Kidney (tissue), 14 donors: ENCODE results near the gene PACSIN2. TPM values are rescaled to one million over a fixed set of nuclear protein-coding genes. Genes with fewer than 3 reads are reported as not detected.

Experiments
- DNase-seq, 5 donors: peaks; one replicate each; pipeline ENCODE4 v3.0.0-alpha.2; 2013 to 2020
- FAIRE-seq: peaks from 2 replicates; lab custom pipeline; 2012; peaks lifted over from hg19 to GRCh38; lab: Jason Lieb, UNC
- H3K27ac ChIP-seq, 2 donors: one replicate each; pipeline ENCODE4 v1.7.0; 2013; ENCODE audit warnings: low read depth in 2 of 2, low read length in 2 of 2, inconsistent platforms in 1 of 2
- H3K27me3 ChIP-seq: one replicate; pipeline ENCODE4 v1.7.1; 2013; ENCODE audit warnings: low read length, inconsistent platforms; ENCODE audit not compliant: control insufficient read depth, insufficient read depth
- H3K36me3 ChIP-seq, 3 donors: one replicate each; pipeline versions ENCODE4 v1.7.0 to v1.7.1; 2013; ENCODE audit warnings: low read length in 3 of 3, control low read depth in 1 of 3, inconsistent platforms in 1 of 3; ENCODE audit not compliant: insufficient read depth in 3 of 3, control insufficient read depth in 2 of 3
- H3K4me1 ChIP-seq, 3 donors: one replicate each; pipeline versions ENCODE4 v1.7.0 to v1.7.1; 2013; ENCODE audit warnings: low read length in 3 of 3, inconsistent platforms in 1 of 3, low read depth in 1 of 3; ENCODE audit not compliant: control insufficient read depth in 2 of 3, insufficient read depth in 2 of 3
- H3K4me3 ChIP-seq, 3 donors: one replicate each; pipeline versions ENCODE4 v1.7.0 to v1.8.1; 2013; ENCODE audit warnings: low read length in 3 of 3, control low read depth in 1 of 3, inconsistent platforms in 1 of 3
- H3K9ac ChIP-seq, 3 donors: one replicate each; pipeline versions ENCODE4 v1.7.0 to v1.7.1; 2013; ENCODE audit warnings: low read length in 3 of 3, control low read depth in 1 of 3, inconsistent platforms in 1 of 3
- H3K9me3 ChIP-seq, 3 donors: one replicate each; pipeline versions ENCODE4 v1.7.0 to v1.7.1; 2013; ENCODE audit warnings: low read length in 3 of 3, control low read depth in 1 of 3, inconsistent platforms in 1 of 3; ENCODE audit not compliant: control insufficient read depth in 2 of 3, insufficient read depth in 1 of 3
- intact Hi-C: fragments of 100-400 bp; cut with DNase I; formaldehyde crosslinking; loops from one replicate; pipeline ENCODE4 v1.11.1; 2022
- polyA plus RNA-seq: library from polyadenylated mRNA; stranded (reverse); fragments of 350-450 nt; fragmentation: Illumina TruSeq; extraction: RNeasy Lipid Tissue Mini Kit (QIAGEN cat#74804); gene quantifications from one replicate; pipeline ENCODE4 v1.2.3, GENCODE V29; 2014; ENCODE audit warnings: low read depth, low replicate concordance; ENCODE audit not compliant: insufficient read depth
- total RNA-seq: library from RNA; stranded (reverse); fragmentation: NEBNext Ultra II Directional; extraction: Animal tissue kit (Norgen Biotek cat#: 25700); gene quantifications from one replicate; pipeline ENCODE4 v1.2.1, GENCODE V29; 2021
- TF ChIP-seq, protein P1 (sequence below): IDR thresholded peaks from 3 replicates; pipeline ENCODE4 v1.5.1; 2012; ENCODE audit warnings: mild to moderate bottlenecking, moderate library complexity, borderline replicate concordance; ENCODE audit not compliant: insufficient read depth; ENCODE audit errors: extremely low read depth
- donor health status: control.
- donor health status: control.
- donor health status: control.
- donor health status: control.
- donor health status: control.
- donor health status: DM: yes; HTN: yes; CAD: no.
- donor health status: Normal renal cell carcinoma (clear cell type).

The PACSIN2 gene
- total and polyA plus RNA-seq, 2 donors from 2014 or later, result 56.3 to 105 TPM

DNA sequence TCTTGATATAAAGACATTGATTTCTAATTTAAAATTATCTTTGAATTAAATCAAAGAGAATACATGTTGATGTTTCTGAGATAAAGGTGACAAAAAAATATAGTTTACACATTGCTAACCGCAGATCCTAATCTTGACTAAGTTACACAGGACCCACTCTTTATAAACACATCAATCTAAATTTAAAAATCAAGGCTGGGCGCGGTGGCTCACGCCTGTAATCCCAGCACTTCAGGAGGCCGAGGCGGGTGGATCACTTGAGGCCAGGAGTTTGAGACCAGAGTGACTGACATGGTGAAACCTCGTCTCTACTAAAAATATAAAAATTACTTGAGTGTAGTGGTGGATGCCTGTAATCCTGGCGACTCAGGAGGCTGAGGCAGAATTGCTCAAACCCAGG lies 159.7 kb downstream of the PACSIN2 start:
- DNase-seq, result no peak
- no peaks in the 10 kb centered on the region for H3K36me3 ChIP-seq
- no peak overlapping the region for H3K27ac ChIP-seq
- H3K27me3 ChIP-seq, result no peaks in the 10 kb centered on the region
- intact Hi-C loops, result no loop called here
- TF ChIP-seq, protein P1, sequence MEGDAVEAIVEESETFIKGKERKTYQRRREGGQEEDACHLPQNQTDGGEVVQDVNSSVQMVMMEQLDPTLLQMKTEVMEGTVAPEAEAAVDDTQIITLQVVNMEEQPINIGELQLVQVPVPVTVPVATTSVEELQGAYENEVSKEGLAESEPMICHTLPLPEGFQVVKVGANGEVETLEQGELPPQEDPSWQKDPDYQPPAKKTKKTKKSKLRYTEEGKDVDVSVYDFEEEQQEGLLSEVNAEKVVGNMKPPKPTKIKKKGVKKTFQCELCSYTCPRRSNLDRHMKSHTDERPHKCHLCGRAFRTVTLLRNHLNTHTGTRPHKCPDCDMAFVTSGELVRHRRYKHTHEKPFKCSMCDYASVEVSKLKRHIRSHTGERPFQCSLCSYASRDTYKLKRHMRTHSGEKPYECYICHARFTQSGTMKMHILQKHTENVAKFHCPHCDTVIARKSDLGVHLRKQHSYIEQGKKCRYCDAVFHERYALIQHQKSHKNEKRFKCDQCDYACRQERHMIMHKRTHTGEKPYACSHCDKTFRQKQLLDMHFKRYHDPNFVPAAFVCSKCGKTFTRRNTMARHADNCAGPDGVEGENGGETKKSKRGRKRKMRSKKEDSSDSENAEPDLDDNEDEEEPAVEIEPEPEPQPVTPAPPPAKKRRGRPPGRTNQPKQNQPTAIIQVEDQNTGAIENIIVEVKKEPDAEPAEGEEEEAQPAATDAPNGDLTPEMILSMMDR, result no peak
- H3K4me1 ChIP-seq, result peaks cover 0 to 3% (median 0%) of the 10 kb centered on the region in 3 donors
- no peak overlapping the region for H3K4me3 ChIP-seq
- H3K9me3 ChIP-seq, result no peaks in the 10 kb centered on the region
- no peak overlapping the region for H3K9ac ChIP-seq
- no peak for FAIRE-seq

DNA sequence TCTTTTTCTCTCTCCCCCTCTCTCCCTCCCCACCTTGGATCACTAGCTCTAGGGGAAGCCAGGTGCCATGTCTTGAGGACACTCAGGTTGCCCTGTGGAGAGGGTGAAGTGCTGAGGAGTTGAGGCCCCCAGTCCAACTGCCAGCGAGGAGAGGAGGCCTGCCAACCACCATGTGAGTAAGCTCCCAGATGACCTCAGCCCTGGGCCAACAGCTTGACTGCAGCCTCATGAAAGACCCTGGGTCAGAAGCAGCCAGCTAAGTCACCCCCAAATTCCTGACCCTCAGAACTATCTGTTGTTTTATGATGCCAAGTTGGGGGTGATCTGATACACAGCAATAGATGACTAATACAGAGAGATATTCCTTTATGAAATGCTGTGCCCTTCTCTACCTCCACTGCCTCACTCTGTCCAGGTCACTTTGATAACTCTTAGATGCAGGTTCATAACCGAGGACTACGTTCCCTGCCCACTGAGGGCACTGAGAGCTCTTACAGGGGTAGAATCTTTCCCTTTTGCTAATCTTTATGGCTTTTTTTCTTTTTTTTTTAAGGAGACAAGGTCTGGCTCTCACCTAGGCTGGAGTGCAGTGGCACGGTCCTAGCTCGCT lies 165.9 kb downstream of the PACSIN2 start:
- Histone ChIP-seq H3K4me3 (no peak overlapping the region), H3K9me3 (no peaks in the 10 kb centered on the region), H3K36me3 (peaks cover 0 to 7% (median 3%) of the 10 kb centered on the region in 3 donors), H3K27me3 (no peaks in the 10 kb centered on the region), H3K9ac (no peak overlapping the region), H3K4me1 (peaks cover 0 to 5% (median 0%) of the 10 kb centered on the region in 3 donors), H3K27ac (no peak overlapping the region)
- intact Hi-C loops, result no loop called here
- FAIRE-seq, result no peak
- no peak for DNase-seq
- TF ChIP-seq, protein P1, result no peak

DNA sequence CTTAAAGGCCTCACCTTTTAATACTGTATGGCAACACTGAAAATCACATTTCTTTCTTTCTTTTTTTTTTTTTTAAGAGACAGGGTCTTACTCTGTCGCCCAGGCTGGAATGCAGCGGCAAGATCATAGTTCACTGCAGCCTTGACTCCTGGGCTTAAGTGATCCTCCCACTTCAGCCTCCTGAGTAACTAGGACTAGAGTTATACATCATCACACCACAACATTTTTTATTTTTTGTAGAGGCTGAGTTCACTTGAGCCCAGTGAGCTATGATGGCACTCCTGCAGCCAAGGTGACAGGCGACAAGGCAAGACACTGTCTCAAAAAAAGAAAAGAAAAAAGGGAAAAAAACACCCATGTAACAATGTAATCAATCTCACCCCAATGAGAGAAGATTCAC lies 167.8 kb downstream of the PACSIN2 start:
- no peak overlapping the region for H3K9ac ChIP-seq
- no peaks in the 10 kb centered on the region for H3K9me3 ChIP-seq
- H3K27me3 ChIP-seq, result no peaks in the 10 kb centered on the region
- TF ChIP-seq, protein P1, result no peak
- FAIRE-seq (no peak), DNase-seq (no peak)
- peaks cover 0 to 7% (median 0%) of the 10 kb centered on the region in 3 donors for H3K4me1 ChIP-seq
- peaks cover 0 to 7% (median 3%) of the 10 kb centered on the region in 3 donors for H3K36me3 ChIP-seq
- intact Hi-C loops, result no loop called here
- H3K4me3 ChIP-seq, result no peak overlapping the region
- H3K27ac ChIP-seq, result no peak overlapping the region

DNA sequence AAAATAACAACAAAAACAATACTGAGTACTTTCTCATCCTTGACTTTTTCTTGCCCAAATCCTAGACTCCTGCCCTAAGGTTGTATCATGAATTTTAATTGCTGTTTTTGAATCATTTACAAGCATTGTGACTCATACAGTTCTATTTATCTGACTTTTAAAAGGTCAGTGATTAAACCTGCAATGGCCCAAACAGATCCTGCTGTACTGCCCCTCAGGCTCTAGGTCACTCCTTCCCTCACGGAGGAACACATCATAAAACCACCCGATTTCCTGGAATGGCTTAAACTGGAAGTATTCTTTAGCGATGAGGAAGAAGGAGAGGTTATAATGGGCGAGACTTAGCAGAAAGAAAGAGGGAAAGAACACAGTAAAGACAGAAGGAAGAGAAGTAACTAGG lies 170.2 kb downstream of the PACSIN2 start:
- FAIRE-seq (peak; percentile 94), DNase-seq (no peak)
- Histone ChIP-seq H3K27ac (peak overlapping the region; percentile 52 to 76), H3K4me3 (no peak overlapping the region), H3K36me3 (peaks cover 3 to 20% (median 5%) of the 10 kb centered on the region in 3 donors), H3K4me1 (peaks cover 0 to 7% (median 0%) of the 10 kb centered on the region in 3 donors), H3K9me3 (no peaks in the 10 kb centered on the region), H3K27me3 (no peaks in the 10 kb centered on the region), H3K9ac (no peak overlapping the region)
- TF ChIP-seq, protein P1, result no peak
- intact Hi-C loops, result no loop called here
